Gastroesophageal sphincter (tissue), 3 donors: ENCODE measurements around the gene EXPH5.

Experiments
- EP300 ChIP-seq: sonication (generic); formaldehyde crosslinking; IDR thresholded peaks from one replicate; pipeline ENCODE4 v1.6.1; 2017; ENCODE audit warnings: antibody characterized with exemption, mild to moderate bottlenecking
- POLR2A ChIP-seq, 2 donors: fragments of 450-650 bp; IDR thresholded peaks; one replicate each; pipeline ENCODE4 v1.6.1; 2017; ENCODE audit warnings: antibody characterized with exemption in 2 of 2, mild to moderate bottlenecking in 2 of 2, moderate library complexity in 1 of 2
- TF ChIP-seq, protein P1 (sequence below), 4 experiments: fragments of 200-600 bp in 2 of 4; fragments of 450-650 bp in 2 of 4; sonication (generic) in 1 of 4; IDR thresholded peaks; one replicate each; pipeline ENCODE4 v1.5.1; 2017 to 2019; ENCODE audit warnings: antibody characterized with exemption in 4 of 4, mild to moderate bottlenecking in 2 of 4, moderate library complexity in 2 of 4

GRCh38 chr11:108569896-108570295 lies 23.7 kb downstream of the EXPH5 start:
- TF ChIP-seq POLR2A (IDR thresholded peaks at IDR 0.05) (no peak), EP300 (no peak)
- TF ChIP-seq, protein P1, sequence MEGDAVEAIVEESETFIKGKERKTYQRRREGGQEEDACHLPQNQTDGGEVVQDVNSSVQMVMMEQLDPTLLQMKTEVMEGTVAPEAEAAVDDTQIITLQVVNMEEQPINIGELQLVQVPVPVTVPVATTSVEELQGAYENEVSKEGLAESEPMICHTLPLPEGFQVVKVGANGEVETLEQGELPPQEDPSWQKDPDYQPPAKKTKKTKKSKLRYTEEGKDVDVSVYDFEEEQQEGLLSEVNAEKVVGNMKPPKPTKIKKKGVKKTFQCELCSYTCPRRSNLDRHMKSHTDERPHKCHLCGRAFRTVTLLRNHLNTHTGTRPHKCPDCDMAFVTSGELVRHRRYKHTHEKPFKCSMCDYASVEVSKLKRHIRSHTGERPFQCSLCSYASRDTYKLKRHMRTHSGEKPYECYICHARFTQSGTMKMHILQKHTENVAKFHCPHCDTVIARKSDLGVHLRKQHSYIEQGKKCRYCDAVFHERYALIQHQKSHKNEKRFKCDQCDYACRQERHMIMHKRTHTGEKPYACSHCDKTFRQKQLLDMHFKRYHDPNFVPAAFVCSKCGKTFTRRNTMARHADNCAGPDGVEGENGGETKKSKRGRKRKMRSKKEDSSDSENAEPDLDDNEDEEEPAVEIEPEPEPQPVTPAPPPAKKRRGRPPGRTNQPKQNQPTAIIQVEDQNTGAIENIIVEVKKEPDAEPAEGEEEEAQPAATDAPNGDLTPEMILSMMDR (IDR thresholded peaks at IDR 0.05): no peak
